Stimulated activated CD4-positive, alpha-beta T cell treated with anti-CD3 and anti-CD28 coated beads, Interleukin-15, amount 100 ng/mL, for 1 hour (primary cell): ENCODE measurements around the gene CLDN15.
"Not testable (repeated sequence)": the region's sequence is repeated elsewhere in the genome, so short reads cannot be mapped to it uniquely, and the experiment has no call there.

ENCODE experiments used
- DNase-seq, 2 donors: peaks; one replicate each; pipeline ENCODE4 v3.0.0-alpha.2; 2020; ENCODE audit warnings: low read depth in 1 of 2, low spot score in 1 of 2

Gene CLDN15

GRCh38 chr7:101200504-101200861, 37.1 kb downstream of the CLDN15 start:
- DNase-seq = no peak

- not testable (repeated sequence) for DNase-seq
Observed at GRCh38 chr7:101199522-101199921, 38.1 kb downstream of the CLDN15 start.

GRCh38 chr7:101198476-101198875, 39.1 kb downstream of the CLDN15 start:
- DNase-seq = no peak

GRCh38 chr7:101197991-101198390, 39.6 kb downstream of the CLDN15 start:
- no peak for DNase-seq

- no peak for DNase-seq
Observed at GRCh38 chr7:101195884-101196283, 41.7 kb downstream of the CLDN15 start.

- DNase-seq = no peak
Observed at GRCh38 chr7:101189109-101189508, 48.5 kb downstream of the CLDN15 start.

- no peak for DNase-seq
Observed at GRCh38 chr7:101186844-101187428, 50.7 kb downstream of the CLDN15 start.

GRCh38 chr7:101186194-101186593, 51.4 kb downstream of the CLDN15 start:
- no peak for DNase-seq

- DNase-seq = no peak
Observed at GRCh38 chr7:101185258-101185839, 52.3 kb downstream of the CLDN15 start.
